Coronary artery (tissue), 2 donors: ENCODE measurements around the gene ARMC12.

Source experiments
- DNase-seq: peaks from one replicate; pipeline ENCODE4 v3.0.0-alpha.2; 2017; ENCODE audit warnings: low spot score
- H3K27ac ChIP-seq, 2 donors: fragments of 200-600 bp; sonication (generic); one replicate each; pipeline ENCODE4 v1.5.1; 2016 to 2019
- H3K4me3 ChIP-seq: fragments of 200-600 bp; sonication (generic); 2 replicates; pipeline ENCODE4 v1.5.1; 2016; ENCODE audit warnings: mild to moderate bottlenecking, moderate library complexity
- TF ChIP-seq, protein P1 (sequence below): fragments of 200-600 bp; sonication (generic); IDR thresholded peaks from one replicate; pipeline ENCODE4 v1.5.1; 2019; ENCODE audit warnings: antibody characterized with exemption

The ARMC12 gene

DNA sequence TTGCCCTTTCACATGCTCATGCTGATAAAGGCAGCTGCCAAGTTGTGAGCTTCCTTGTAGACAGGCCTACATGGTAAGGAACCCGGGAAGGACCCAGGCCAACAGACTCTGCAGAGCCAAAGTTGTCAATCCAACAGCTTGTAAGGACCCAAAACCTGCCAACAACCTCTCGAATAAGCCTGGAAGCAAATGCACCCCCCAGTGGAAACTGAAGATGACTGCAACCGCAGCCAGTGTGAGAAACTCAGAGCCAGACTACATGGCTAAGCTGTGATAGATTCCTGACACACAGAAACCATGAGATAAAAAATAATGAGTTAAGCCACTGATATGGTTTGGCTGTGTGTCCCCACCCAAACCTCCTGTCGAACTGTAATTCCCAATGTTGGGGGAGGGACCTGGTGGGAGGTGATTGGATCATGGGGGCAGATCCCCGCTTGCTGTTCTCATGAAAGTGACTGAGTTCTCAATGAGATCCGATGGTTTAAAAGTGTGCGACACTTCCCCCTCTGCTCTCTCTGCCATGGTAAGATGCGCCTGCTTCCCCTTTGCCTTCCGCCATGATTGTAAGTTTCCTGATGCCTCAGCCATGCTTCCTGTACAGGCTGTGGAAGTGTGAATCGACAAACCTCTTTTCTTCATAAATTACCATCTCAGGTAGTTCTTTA lies 20.8 kb downstream of the ARMC12 start:
- TF ChIP-seq, protein P1, sequence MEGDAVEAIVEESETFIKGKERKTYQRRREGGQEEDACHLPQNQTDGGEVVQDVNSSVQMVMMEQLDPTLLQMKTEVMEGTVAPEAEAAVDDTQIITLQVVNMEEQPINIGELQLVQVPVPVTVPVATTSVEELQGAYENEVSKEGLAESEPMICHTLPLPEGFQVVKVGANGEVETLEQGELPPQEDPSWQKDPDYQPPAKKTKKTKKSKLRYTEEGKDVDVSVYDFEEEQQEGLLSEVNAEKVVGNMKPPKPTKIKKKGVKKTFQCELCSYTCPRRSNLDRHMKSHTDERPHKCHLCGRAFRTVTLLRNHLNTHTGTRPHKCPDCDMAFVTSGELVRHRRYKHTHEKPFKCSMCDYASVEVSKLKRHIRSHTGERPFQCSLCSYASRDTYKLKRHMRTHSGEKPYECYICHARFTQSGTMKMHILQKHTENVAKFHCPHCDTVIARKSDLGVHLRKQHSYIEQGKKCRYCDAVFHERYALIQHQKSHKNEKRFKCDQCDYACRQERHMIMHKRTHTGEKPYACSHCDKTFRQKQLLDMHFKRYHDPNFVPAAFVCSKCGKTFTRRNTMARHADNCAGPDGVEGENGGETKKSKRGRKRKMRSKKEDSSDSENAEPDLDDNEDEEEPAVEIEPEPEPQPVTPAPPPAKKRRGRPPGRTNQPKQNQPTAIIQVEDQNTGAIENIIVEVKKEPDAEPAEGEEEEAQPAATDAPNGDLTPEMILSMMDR = no peak
- Histone ChIP-seq H3K4me3 (no peak overlapping the region), H3K27ac (no peak overlapping the region)
- DNase-seq = no peak

DNA sequence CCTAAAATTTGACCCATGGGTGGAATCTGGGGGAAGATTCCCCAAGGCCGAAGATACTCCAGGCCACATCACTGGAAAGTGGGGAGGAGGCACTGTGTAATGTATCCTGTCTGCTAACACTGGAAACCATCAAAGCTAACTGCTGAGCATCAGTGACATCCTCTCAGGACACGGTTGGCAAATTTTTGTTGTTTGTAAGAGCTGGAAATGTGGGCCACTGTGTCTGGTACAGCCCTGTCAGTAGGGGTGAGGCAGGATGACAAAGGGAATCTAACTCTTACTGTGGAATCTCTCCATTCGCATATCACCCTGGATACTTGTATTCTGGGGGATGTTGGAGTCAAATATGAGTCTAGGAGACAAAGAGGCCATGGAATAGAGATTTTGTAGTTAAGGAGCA lies 22.6 kb downstream of the ARMC12 start:
- H3K27ac ChIP-seq = no peak overlapping the region
- no peak overlapping the region for H3K4me3 ChIP-seq
- TF ChIP-seq, protein P1 = no peak
- no peak for DNase-seq

DNA sequence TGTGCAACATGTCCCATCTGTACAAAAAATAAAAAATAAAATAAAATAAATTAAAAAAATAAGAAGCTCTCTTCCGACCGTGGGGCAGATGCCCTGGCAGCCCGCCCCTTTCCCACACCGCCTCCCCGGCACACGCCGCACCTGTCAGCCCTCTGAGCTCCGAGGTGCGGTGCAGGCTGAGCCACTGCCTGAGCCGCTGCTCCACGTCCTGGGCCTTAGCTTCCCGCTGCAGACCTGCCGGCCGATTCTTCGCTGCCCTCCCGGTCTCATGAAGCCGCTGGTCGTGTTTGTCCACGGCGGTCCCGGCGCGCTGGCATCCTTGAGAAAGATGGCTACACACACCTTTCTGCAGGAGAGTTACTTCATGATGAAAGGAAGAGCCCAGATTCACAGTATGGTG lies 28.9 kb downstream of the ARMC12 start:
- TF ChIP-seq, protein P1 = no peak
- no peak for DNase-seq
- Histone ChIP-seq H3K27ac (no peak overlapping the region), H3K4me3 (no peak overlapping the region)

DNA sequence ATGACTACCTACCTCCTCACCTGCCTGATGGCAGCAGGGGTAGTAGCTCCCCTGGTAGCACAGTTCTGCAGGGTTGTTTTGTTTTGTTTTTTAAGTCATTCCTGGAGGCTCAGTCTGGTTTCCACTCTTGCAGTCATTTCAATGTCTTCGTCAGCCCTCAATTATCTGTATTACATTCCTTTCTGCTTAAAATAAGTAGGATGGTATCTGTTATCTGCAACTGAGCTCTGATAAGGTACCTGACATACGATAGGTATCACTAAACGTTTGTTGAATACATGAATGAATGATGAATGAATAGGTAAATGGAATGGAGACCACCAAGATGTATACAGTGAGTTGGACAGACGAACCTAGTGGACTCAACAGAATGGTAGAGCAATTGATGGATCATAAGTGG lies 32.4 kb downstream of the ARMC12 start:
- Histone ChIP-seq H3K4me3 (no peak overlapping the region), H3K27ac (no peak overlapping the region)
- TF ChIP-seq, protein P1 = no peak
- no peak for DNase-seq

DNA sequence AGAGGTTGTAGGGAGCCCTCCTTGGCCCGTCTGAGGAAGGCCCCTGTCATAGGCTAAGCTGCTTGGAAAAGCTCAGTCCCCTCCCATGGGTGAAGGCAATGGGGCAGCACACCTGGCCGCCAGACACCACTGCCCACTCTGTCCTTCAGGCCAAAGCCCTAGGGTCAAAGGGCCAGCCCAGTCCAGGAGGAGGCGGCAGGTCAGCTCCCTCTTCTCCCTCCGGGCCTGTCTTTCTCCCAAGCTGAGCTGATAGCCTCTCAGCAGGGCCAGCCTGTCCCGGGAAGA lies 34.5 kb downstream of the ARMC12 start:
- TF ChIP-seq, protein P1 = no peak
- no peak overlapping the region for H3K4me3 ChIP-seq
- no peak for DNase-seq
- no peak overlapping the region for H3K27ac ChIP-seq

DNA sequence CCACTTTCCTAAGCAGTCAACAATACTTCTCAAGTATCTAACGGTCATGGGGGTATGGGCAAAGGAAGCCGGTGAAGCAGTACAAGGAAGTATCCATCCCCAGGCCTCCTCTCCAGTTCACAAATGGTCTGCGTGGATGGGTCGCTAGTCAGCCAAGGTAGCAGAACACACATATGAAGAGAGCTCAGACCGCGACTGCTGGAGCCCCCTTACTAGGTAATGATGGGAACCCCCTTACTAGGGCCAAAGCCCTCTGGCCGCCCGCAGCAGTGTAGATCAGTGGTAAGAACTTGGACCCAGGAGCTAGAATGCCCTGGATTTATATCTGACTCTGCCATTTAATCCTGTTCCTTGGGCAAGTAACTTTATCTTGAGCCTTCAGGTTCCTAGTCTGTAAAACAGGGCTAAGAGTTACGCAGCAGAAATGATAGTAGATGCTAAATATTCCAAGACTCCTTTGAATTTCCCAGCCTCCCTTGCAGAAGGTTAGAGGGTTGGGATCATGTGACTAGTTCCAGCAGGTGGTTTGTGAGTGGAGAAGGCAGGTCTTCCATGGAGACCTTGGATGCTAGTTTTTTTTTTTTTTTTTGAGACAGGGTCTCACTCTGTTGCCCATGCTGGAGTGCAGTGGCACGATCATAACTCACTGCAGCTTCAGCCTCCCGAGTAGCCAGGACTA lies 37.4 kb downstream of the ARMC12 start:
- Histone ChIP-seq H3K27ac (no peak overlapping the region), H3K4me3 (no peak overlapping the region)
- TF ChIP-seq, protein P1 = no peak
- DNase-seq = no peak

DNA sequence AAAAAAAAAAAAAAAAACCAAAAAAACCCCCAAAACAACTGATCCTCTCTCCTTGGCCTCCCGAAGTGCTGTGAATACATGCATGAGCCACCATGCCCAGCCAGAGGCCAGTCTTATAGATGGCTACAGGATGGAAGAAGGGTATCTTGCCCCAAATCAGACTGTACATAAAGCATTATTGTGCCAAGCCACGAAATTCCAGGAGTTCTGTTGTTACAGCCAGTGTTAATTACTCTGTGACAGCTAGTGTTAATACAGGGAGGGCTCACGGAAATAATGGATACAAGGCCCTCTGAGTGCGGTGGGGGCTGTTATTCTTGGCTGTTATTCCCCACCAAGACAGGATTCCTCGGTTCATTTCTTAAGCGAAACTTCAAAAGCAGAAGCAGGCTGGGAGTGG lies 38.2 kb downstream of the ARMC12 start:
- Histone ChIP-seq H3K27ac (no peak overlapping the region), H3K4me3 (no peak overlapping the region)
- no peak for DNase-seq
- TF ChIP-seq, protein P1 = no peak
